Breast epithelium (tissue), 3 donors: Measurements from ENCODE around the gene PYROXD2.

ENCODE experiments used
- CTCF ChIP-seq, 3 donors: fragments of 450-650 bp; IDR thresholded peaks; one replicate each; pipeline ENCODE4 v1.5.1; 2016 to 2017; ENCODE audit warnings: antibody characterized with exemption in 3 of 3, mild to moderate bottlenecking in 3 of 3, moderate library complexity in 3 of 3
- POLR2A ChIP-seq: fragments of 450-650 bp; IDR thresholded peaks from one replicate; pipeline ENCODE4 v1.6.1; 2016; ENCODE audit warnings: antibody characterized with exemption, mild to moderate bottlenecking, moderate library complexity
- POLR2AphosphoS5 ChIP-seq, 3 donors: sonication (generic); formaldehyde crosslinking; IDR thresholded peaks; one replicate each; pipeline ENCODE4 v1.6.1; 2017; ENCODE audit warnings: antibody characterized with exemption in 3 of 3

GRCh38 chr10:98376485-98376884, 38.5 kb downstream of the PYROXD2 start:
- TF ChIP-seq CTCF (IDR thresholded peaks at IDR 0.05) (no peak), POLR2AphosphoS5 (IDR thresholded peaks at IDR 0.05) (no peak), POLR2A (no peak)
